Hippocampal formation (tissue), 2 donors: ENCODE results near the gene SNRPA.
A peak's percentile ranks its signal among the peaks of the same experiment; 100 is the strongest.
"Not testable (repeated sequence)": the region's sequence is repeated elsewhere in the genome, so short reads cannot be mapped to it uniquely, and the experiment has no call there.

Experiments used
- DNase-seq, 2 donors: peaks; one replicate each; lab custom pipeline; 2025; lab: John Stamatoyannopoulos, UW

The SNRPA gene

DNA sequence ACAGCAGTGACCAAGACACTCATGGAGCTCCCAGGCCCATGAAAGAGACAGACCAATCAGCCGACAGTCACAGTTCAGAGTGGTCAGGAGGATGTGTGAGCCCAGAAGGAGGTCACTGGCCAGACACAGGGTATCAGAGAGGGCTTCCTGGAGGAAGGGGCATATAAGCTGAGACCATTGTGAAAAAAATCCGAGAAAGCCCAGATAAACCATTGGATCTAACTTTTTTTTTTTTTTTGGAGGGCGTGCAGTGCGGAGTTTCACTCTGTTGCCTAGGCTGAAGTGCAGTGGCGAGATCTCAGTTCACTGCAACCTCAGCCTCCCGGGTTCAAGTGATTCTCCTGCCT, 29.9 kb upstream of the SNRPA start:
- DNase-seq: no peak

DNA sequence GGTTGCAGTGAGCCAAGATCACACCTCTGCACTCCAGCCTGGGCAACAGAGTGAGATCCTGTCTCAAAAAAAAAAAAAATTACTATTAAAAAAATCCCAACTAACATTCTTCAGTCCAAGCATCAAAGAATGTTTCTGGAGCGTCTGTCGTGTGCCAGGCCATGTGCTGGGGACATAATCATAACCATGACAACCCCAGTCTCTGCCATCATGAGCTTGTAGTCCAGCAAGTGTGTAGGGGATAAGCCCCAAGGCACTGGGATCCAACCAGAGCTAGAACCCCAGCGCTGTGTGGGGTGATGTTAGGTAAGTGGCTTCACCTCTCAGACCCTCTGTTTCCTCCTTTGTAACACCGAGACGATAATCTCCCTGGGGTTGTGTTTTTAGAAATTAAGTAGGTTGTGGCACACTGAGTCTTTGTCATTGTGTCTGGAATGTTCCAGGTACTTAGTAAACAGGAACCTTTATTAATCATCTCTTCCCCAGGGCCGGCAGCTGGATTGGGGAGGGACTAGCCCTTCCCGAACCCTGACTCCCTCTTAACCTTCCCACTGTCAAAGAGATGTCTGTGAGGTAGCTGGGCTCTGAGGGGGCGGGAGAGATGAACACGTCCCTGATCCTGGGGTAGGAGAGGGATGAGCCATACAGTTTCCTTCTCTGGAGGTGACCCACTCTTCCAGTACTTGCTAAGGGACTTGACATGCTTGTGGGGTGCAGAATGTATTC, 28.9 kb upstream of the SNRPA start:
- no peak for DNase-seq

DNA sequence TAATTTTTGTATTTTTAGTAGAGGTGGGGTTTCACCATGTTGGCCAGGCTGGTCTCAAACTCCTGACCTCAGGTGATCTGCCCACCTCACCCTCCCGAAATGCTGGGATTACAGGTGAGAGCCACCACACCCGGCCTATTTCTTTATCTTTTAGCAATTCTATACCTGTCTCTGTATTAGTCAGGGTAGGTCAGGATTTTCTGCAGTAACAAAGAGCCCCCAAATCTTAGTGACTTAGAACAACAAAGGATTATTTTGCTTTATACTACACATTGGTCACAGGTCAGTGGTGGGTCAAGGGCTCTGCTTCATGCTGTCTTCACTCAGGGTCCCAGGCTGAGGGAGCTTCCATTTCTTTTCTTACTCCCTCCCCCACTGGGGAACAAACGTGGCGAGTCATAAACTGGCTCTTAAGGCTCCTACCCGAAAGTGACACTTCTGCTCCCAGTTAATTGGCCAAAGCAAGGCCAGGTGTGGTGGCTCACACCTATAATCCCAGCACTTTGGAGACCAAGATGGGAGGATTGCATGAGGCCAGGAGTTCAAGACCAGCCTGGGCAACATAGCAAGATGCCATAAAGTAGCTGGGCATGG, 27.2 kb upstream of the SNRPA start:
- DNase-seq: no peak

DNA sequence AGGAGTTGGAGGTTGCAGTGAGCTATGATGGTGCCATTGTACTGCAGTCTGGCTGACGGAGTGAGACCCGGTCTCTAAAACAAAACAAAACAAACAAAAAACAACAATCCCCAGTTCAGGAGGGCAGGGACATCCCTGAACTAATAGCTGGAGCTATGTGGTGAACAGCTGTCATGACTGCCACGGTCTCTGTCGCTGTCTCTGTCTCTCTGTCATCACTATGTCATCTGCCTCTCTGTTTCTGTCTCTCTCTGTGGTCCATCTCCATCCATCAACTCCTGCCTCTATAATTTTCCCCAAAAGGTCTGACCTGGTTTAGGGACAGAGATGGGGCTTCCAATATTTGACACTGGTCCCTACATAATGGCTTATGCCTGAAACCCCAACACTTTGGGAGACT, 26.7 kb upstream of the SNRPA start:
- no peak for DNase-seq

DNA sequence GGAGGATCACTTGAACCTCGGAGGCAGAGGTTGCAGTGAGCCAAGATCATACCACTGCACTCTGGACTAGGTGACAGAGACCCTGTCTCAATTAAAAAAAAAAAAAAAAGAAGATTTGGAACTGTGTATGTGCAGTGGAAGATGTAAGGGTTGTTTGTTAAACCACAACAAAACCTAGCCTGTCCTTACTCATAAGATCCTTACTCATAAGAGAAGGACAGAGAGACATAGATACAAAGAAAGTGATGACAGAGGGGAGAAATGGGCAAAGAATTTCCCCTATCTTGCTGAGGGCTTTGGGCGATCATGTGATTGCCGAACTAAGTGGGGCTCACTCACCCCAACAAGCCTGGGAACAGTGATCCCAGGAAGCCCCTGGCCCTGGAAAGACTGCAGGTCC, 26.1 kb upstream of the SNRPA start:
- no peak for DNase-seq

DNA sequence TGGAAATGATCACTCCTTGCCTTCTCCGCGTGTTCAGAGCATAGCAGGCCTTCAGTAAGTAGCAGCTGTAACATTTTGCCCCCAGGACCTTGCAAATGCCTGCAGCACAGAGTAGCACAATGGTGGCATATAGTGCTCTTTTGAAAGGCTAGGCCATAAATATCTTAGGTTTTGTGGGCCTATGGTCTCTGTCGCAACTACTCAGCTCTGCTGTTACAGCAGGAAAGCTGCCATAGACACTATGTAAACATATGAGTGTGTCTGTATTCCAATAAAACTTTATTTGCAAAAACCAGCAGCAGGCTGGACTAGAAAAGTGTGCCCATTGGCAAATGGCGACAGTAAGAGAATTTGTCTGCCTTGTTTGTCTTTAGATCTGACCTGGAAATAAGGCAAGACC, 24.7 kb upstream of the SNRPA start:
- DNase-seq: no peak

DNA sequence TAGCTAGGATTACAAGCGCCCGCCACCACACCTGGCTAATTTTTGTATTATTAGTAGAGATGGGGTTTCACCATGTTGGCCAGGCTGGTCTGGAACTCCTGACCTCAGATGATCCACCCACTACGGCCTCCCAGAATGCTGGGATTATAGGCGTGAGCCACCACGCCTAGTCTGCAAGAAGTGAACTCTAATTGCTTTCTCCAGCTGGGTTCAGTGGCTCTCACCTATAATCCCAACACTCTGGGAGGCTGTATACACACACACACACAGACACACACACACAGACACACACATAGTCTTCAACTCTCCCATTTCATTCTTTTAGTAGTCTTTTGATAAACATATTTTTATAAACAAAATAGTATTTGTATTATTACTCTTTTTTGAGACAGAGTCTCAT, 20.9 kb upstream of the SNRPA start:
- not testable (repeated sequence) for DNase-seq

DNA sequence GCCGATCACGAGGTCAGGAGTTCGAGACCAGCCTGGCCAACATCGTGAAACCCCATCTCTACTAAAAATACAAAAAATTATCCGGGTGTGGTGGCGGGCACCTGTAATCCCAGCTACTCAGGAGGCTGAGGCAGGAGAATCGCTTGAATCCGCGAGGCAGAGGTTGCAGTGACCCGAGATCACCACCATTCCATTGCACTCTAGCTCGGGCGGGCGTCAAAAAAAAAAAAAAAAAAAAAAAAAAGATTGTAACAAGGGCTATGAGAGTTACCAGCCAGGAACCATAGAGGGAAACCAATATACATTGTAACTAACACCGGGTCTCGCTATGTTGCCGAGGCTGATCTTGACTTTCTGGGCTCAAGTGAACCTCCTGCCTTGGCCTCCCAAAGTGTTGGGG, 18.7 kb upstream of the SNRPA start:
- DNase-seq: not testable (repeated sequence)

DNA sequence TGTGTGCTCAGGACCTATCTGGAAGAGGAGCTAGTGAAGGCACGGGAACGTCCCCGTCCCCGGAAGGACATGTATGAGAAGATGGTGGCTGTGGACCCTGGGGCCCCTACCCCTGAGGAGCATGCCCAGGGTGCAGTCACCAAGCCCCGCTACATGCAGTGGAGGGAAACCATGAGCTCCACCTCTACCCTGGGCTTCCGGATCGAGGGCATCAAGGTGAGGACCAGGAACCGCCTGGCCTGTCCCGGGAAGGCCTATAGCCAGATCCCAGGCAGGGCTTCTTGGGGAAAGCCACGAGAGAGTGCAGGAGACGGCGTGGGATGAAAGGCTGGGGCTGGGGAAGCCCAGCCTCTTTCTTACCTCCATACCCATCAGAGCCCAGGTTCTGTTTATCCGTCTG, 17.9 kb upstream of the SNRPA start:
- no peak for DNase-seq

DNA sequence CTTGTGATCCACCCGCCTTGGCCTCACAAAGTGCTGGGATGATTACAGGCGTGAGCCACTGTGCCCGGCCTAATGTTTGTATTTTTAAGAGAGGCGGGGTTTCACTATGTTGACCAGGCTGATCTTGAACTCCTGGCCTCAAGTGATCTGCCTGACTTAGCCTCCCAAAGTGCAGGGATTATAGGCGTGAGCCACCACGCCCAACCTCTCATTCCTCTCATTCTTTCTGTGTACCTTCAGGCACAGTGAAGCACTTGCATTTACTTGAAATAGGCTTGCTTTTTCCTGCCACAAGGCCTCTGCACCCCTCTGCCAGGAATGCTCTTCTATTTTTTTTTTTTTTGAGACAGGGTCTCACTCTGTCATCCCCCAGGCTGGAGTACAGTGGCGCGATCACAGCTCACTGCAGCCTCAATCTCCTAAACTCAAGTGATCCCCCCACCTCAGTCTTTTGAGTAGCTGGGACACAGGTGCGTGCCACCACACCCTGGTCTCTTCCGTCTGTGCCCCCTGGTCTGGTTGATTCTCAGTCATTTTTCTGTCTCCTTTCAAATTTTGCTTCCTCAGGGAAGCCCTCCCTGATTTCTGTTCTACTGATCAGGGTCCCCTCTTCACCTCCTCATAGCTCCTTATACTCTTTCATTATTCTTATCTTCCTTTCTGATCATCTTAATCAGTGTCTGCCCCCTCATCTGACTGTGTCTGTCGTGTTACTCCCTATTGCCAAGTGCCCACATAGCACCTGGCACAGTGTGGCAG, 15.8 kb upstream of the SNRPA start:
- DNase-seq: no peak

DNA sequence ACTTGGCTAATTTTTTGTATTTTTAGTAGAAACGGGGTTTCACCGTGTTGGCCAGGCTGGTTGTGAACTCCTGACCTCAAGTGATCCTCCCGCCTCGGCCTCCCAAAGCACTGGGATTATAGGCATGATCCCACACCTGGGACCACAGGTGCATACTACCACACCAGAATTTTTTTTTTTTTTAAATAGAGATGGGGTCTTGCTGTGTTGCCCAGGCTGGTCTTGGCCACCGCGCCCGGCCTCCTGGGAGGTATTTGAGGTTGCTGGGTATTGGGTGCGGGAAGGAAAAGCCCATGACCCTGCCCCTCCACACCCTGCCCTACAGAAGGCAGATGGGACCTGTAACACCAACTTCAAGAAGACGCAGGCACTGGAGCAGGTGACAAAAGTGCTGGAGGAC, 14.3 kb upstream of the SNRPA start:
- no peak for DNase-seq

DNA sequence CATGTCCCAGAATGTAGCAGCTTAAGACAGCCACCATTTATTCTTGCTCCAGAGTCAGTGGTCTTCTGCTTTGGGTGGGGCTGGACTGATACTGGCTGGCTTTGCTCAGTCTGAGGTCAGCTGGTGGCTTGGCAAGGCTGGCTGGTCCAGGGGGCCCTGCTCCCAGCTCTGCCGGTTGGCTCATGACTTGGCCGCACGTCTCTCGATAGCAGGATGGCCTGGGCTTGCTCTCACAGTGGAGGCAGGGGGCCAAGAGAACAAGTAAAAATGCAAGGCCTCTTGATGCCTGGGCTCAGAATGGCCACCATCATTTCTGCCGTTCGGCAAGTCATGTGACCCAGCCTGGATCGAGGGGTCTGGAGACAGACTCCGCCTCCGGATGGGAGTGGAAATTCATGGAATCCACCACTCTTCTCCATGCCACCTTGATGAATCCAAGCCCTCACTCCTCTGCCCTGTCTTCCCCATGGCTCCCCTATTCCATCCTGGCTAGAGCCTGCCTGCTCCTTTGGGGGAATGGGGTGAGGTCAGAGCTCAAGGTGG, 13.8 kb upstream of the SNRPA start:
- DNase-seq: no peak

DNA sequence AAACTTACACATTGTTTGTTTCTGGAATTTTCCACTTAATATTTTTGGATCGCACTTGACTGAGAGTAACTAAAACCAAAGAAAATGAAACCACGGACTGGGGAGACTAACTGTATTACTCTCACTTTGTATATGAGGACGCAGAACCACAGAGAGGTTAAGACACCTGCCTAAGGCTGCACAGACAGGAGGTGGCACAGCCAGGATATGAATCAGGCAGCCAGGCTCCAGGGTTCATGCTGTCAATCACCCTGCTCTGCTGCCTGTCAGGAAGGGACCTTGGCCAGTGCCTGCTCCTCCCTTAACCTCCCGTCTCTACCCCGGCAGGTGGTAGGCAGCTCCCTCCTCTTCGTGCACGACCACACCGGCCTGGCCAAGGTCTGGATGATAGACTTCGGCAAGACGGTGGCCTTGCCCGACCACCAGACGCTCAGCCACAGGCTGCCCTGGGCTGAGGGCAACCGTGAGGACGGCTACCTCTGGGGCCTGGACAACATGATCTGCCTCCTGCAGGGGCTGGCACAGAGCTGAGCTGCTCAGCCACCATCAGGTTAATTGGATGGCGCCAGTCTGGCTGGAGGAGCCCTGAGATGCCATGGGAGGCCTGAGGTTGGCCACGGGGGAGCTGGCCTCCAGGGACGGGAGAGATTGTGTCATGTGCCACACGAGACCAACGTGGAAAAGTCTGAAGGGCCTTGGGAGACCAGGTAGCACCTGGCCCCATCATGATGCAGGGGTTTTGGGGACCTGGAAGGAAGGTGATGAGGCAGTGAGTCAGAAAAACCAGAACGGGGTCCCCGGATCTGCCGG, 11.8 kb upstream of the SNRPA start:
- no peak for DNase-seq

DNA sequence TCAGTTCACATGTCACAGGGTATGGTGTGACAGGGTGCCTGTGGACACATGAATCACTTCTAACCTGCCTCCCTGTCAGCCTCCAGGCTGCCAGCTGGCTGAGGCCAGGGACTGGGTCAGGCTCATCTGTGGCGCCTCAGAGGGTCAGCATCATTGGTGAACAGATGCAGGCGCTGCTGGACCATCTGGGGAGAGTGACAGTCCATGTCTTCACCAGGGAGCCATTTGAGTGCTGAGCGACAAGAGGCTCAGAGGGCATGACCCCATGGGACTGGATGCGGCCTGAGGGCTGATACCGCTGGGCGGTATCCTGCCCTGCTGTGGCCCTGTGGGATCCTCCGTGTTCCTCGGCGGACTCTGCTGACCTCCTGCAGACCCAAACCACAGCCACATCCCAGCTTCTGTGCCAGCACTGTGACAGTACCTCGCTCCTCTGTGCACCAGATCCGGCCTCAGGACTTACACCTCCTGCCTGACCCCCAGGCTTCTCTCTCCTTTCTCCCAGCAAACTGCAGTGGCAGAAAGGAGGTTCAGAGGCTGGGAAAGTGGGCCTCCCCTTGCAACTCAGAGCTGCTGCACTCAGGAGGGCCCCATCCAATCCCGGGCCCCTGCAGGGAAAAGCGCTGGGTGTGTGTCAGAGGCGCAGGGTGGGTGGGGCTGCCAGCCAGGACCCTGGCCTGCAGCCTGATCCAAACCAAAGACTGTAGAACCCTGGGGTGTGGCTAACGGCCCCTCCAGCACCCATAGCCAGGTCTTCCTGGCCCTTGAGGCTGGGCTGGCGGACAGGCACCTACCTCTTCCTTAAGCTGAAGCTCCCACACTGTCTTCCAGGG, 10.9 kb upstream of the SNRPA start:
- DNase-seq: no peak

DNA sequence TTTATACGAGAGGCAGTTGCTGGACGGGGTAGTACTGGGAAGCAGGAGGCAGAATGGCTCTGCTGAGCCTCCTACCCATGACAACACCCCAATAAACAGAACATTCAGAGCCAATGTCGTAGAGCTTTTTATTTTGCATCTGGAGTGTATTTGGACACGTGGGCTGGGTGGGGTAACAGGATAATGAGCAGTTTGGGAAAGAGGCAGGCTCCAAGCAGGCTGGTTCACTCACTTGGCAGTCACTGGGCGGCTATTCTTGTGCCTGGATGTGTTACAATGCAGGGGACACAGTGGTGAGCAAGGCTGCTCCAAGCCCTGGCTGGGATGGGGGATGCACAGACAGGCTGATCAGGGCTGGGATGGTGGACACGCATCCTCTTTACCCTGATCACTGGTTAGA, 10.3 kb upstream of the SNRPA start:
- peak; percentile 29 to 68 for DNase-seq

DNA sequence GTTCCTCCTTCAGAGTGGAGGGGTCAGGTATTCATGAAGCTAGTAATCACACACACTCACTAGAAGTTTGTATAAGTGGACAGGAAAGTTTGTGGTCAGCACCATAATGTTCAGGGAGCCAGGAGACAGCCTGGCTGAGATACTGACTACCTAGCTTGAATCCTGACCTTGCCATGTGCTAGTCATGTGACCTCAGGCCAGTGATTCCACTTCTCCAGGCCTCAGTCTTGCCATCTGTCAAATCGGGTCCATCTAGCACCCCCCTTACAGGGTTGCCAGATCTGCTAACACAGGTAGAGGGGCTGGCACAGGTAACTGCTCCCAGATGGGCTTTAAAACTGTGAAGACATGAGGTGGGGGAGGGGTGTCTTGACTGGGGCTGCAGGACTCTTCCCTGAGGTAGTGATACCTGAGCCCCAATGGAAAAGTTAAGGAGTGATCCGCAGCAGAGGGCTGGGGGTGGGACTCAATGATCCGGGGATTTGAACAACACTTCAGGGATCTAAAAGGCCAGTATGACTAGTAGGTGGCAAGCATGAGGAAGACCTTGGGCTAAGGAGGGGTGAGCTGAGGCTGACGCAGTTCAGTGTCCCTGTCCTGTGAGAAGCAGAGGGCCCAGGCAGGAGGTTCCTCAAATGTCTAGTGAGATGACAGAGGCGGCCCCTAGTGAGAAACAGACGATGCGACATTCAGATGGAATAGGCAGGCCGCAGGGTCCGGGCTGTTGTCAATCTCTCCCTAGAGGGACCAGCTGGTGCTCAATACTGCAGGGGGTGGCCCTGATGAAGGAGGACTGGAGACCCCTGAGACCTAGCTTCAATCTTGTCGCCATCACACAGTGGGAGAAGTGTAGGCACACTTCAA, 9.2 kb upstream of the SNRPA start:
- DNase-seq: no peak

DNA sequence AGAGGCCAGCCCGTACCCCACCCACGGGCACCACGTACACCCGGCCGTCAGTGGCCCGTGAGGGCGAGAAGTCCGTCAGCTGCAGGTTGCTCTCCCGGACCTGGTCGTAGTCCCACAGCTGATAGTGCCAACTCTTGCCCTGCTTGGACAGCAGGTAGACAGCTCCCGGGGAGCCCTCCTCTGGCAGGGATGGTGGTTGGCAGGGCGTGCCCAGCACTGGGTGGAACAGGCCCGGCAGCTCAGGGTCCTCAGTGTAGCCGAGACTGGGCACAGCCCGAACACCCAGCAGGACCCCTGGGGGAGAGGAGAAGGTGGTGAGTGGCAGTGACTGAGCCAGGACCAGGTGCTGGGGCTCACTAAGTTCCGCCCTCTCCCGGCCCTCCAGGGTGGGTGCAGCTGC, 8.5 kb upstream of the SNRPA start:
- no peak for DNase-seq

DNA sequence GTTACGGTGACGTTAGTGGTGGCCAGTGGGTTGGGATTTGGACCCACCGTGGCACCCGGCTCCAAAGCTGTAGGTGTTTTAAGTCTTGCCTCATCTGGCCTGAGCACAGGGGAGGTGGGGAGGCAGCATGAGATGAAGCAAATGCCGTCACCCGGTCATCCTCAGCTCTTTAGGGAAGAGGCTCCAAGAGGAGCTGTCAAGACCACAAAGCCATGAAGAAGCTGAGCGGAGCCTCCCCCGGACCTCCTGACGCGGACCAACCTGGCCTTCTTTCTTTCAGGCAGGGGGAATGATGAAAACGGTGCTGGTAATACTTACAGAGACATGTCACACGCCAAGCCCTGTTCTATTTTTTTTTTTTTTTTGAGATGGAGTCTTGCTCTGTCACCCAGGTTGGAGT, 8.1 kb upstream of the SNRPA start:
- DNase-seq: no peak

DNA sequence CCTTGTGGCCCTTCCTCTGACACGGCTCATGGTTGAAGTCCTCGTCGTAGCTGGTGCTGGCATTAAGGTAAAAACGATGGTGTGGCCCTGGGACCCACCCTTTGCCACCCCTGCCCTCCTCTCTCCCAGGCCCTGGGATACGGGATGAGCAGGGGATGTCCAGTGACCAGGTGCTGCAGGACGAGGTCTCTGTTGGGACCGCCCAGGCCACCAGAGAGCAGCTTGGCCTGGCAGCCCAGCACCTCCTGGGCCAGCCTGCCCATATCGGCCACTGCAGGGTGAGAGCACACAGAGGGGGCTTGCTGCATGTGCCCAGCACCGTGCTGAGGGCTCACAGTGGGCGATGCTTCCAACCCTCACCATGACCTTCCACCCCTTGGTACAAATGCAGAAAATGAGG, 7.1 kb upstream of the SNRPA start:
- no peak for DNase-seq
